Ureter (tissue), 1 donor: ENCODE measurements around the gene TMEM209. TPM values are rescaled to one million over a fixed set of nuclear protein-coding genes. Genes with fewer than 3 reads are reported as not detected.
"Not testable (repeated sequence)": the region's sequence is repeated elsewhere in the genome, so short reads cannot be mapped to it uniquely, and the experiment has no call there.

Experiments
- DNase-seq: peaks from one replicate; pipeline ENCODE4 v3.0.0-alpha.2; 2020; ENCODE audit warnings: low spot score
- total RNA-seq: library from RNA; stranded (reverse); gene quantifications from one replicate; pipeline ENCODE4 v1.2.4, GENCODE V29; 2023
- donor health status: DM: yes; HTN: yes; CAD: no.

TMEM209 gene
- total RNA-seq, 1 donor from 2014 or later: 36.5 TPM

GRCh38 chr7:130162196-130162595, 43.0 kb downstream of the TMEM209 start:
- no peak for DNase-seq

- no peak for DNase-seq
Measured at GRCh38 chr7:130160455-130160854, 44.8 kb downstream of the TMEM209 start.

GRCh38 chr7:130160023-130160422, 45.2 kb downstream of the TMEM209 start:
- no peak for DNase-seq

GRCh38 chr7:130157700-130158099, 47.5 kb downstream of the TMEM209 start:
- DNase-seq: no peak

- no peak for DNase-seq
Measured at GRCh38 chr7:130156140-130156539, 49.1 kb downstream of the TMEM209 start.

- no peak for DNase-seq
Measured at GRCh38 chr7:130154501-130155317, 50.5 kb downstream of the TMEM209 start.

GRCh38 chr7:130154131-130154500, 51.1 kb downstream of the TMEM209 start:
- DNase-seq: no peak

GRCh38 chr7:130153211-130153908, 51.8 kb downstream of the TMEM209 start:
- DNase-seq: no peak

- no peak for DNase-seq
Measured at GRCh38 chr7:130152493-130153210, 52.6 kb downstream of the TMEM209 start.

- DNase-seq: no peak
Measured at GRCh38 chr7:130151591-130152492, 53.4 kb downstream of the TMEM209 start.

GRCh38 chr7:130150587-130150986, 54.6 kb downstream of the TMEM209 start:
- DNase-seq: no peak

GRCh38 chr7:130149281-130150139, 55.7 kb downstream of the TMEM209 start:
- no peak for DNase-seq

GRCh38 chr7:130148561-130148960, 56.6 kb downstream of the TMEM209 start:
- DNase-seq: no peak

- no peak for DNase-seq
Measured at GRCh38 chr7:130147710-130148325, 57.4 kb downstream of the TMEM209 start.

- no peak for DNase-seq
Measured at GRCh38 chr7:130146693-130147405, 58.4 kb downstream of the TMEM209 start.

GRCh38 chr7:130146142-130146541, 59.1 kb downstream of the TMEM209 start:
- DNase-seq: not testable (repeated sequence)

GRCh38 chr7:130145424-130146100, 59.6 kb downstream of the TMEM209 start:
- no peak for DNase-seq

GRCh38 chr7:130144312-130145171, 60.7 kb downstream of the TMEM209 start:
- no peak for DNase-seq
